IMR-90 (cell line): ENCODE measurements around the gene CDC42EP4.

ENCODE experiments used
- BHLHE40 ChIP-seq: fragments of 150-350 bp; IDR thresholded peaks from 2 replicates; pipeline ENCODE4 v1.6.1; 2016; ENCODE audit warnings: mild to moderate bottlenecking, low read depth, low read length
- CHD1 ChIP-seq: IDR thresholded peaks from 2 replicates; pipeline ENCODE4 v1.6.1; 2012; ENCODE audit warnings: low read depth, low read length, improper control_type of control experiment
- CTCF ChIP-seq: conservative IDR thresholded peaks from 2 replicates; pipeline ENCODE4 v1.5.1; 2012; ENCODE audit warnings: mild to moderate bottlenecking, low read depth, low read length, improper control_type of control experiment
- ELK1 ChIP-seq: fragments of 150-350 bp; IDR thresholded peaks from 2 replicates; pipeline ENCODE4 v1.6.1; 2016; ENCODE audit warnings: low read depth, mild to moderate bottlenecking, low read length, moderate library complexity, borderline replicate concordance
- MAZ ChIP-seq: IDR thresholded peaks from 2 replicates; pipeline ENCODE4 v1.6.1; 2012; ENCODE audit warnings: low read depth, mild to moderate bottlenecking, low read length, improper control_type of control experiment, moderate library complexity, borderline replicate concordance
- MXI1 ChIP-seq: IDR thresholded peaks from 2 replicates; pipeline ENCODE4 v1.6.1; 2012; ENCODE audit warnings: low read depth, mild to moderate bottlenecking, low read length, moderate library complexity, borderline replicate concordance
- NFE2L2 ChIP-seq: fragments of 150-350 bp; IDR thresholded peaks from 2 replicates; pipeline ENCODE4 v1.6.1; 2016; ENCODE audit warnings: low read depth, mild to moderate bottlenecking, low read length
- POLR2A ChIP-seq: IDR thresholded peaks from 2 replicates; pipeline ENCODE4 v1.6.1; 2012; ENCODE audit warnings: mild to moderate bottlenecking, low read depth, low read length
- RFX5 ChIP-seq: IDR thresholded peaks from 2 replicates; pipeline ENCODE4 v1.8.0; 2012; ENCODE audit warnings: low read depth, mild to moderate bottlenecking, low read length, moderate library complexity

- TF ChIP-seq CTCF (no peak), BHLHE40 (no peak), POLR2A (no peak), NFE2L2 (no peak), MAZ (no peak), ELK1 (no peak), CHD1 (no peak), MXI1 (no peak), RFX5 (no peak)
These were observed 45.9 kb downstream of the CDC42EP4 start for GRCh38 chr17:73265646-73266640.
